Measurements from ENCODE around the gene CALML5. TPM values are rescaled to one million over a fixed set of nuclear protein-coding genes. Genes with fewer than 3 reads are reported as not detected.

CALML5 gene
- total RNA-seq, 1 donor = not detected

DNA sequence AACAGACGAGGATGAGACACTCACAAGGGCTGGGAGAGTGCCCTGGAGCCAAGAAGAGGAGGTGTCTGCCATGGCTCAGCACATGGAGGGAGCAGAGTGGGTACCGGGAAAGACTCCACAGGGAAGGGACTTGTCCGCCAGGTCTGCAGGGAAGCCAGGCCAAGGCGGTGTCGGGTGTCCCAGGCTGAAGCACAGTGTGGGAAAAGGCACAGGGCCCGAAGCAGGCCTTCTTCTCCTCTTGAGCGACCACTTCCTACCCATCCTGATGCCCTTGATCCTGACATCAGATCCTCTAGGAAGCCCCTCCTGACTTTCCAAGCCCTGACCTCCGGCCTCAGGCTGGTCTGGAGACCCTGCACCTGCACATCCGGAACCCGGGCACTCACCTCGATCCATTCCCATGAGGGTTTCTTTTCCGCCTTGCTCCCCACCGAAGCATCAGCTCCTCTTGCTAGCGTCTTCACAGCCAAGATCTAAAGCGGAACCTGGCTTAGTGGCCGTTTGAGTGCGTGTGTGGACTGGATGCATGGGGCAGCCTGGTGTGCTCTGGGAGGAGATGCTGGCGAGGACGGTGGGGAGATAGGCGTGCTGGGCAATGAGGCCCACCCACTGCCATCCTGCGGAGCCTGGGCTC lies 33.8 kb upstream of the CALML5 start:
- DNase-seq (ENCODE audit: low read depth) = no peak
- TF ChIP-seq CTCF (IDR thresholded peaks at IDR 0.05; ENCODE audit: insufficient read depth, low read depth, low read length) = no peak
- no peak overlapping the region for H3K4me3 ChIP-seq (ENCODE audit: low read depth, low read length)

GRCh38 chr10:5532618-5533097 lies 33.3 kb upstream of the CALML5 start:
- no peak for DNase-seq (ENCODE audit: low read depth)

DNA sequence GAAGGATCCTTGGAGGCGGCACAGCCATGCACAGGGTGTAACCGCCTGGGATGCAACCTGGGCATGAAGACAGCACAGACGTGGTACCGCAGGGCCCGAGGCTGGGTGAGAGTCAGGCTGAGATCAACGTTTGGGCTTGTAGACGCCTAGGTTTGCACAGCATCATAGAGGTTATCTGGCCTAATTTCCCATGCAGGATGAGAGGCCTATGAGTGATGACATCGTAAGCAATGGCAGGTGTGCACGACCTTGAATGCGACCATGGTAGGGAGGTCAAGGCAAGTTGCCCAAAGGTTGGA lies 32.9 kb upstream of the CALML5 start:
- no peak overlapping the region for H3K4me3 ChIP-seq (ENCODE audit: low read depth, low read length)
- no peak for TF ChIP-seq CTCF (IDR thresholded peaks at IDR 0.05; ENCODE audit: insufficient read depth, low read depth, low read length)
- no peak for DNase-seq (ENCODE audit: low read depth)

More at GRCh38 chr10:5532618-5533097, 33.3 kb upstream of the CALML5 start:
- TF ChIP-seq CTCF (IDR thresholded peaks at IDR 0.05; ENCODE audit: insufficient read depth, low read depth, low read length) = no peak
- H3K4me3 ChIP-seq (ENCODE audit: low read depth, low read length) = no peak overlapping the region

DNA sequence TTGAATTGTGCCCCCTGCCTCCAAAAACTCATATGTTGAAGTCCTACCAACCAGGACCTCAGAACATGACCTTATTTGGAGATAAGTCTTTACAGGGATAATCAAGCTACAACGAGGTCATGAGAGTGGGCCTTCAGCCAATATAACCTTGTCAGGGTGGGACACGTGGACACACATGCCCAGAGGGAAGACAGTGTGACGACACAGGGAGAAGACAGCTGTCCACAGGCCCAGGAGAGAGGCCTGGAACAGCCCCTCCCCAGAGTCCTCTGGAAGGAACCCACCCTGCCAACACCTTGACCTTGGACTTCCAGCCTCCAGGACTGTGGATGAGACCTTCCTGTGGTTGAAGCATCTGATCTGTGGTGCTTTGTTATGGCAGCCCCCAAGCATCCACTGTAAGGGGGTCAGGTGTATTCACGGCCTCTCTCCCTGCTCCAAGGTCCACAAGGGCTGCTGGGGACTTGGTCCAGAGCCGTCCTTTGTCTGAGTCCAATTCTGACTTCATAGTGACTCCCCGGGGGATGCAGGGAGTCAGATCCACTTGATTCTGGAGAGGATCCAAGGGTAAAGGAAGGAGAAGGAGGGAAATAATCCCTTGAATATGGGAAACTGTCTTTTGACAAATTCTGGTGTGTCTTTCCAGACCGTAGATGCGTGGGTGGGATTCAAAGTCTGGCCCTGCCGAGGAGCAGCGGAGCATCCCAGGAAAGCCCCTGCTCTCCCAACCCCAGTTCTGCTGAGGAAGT lies 32.4 kb upstream of the CALML5 start:
- no peak for TF ChIP-seq CTCF (IDR thresholded peaks at IDR 0.05; ENCODE audit: insufficient read depth, low read depth, low read length)
- DNase-seq (ENCODE audit: low read depth) = no peak

DNA sequence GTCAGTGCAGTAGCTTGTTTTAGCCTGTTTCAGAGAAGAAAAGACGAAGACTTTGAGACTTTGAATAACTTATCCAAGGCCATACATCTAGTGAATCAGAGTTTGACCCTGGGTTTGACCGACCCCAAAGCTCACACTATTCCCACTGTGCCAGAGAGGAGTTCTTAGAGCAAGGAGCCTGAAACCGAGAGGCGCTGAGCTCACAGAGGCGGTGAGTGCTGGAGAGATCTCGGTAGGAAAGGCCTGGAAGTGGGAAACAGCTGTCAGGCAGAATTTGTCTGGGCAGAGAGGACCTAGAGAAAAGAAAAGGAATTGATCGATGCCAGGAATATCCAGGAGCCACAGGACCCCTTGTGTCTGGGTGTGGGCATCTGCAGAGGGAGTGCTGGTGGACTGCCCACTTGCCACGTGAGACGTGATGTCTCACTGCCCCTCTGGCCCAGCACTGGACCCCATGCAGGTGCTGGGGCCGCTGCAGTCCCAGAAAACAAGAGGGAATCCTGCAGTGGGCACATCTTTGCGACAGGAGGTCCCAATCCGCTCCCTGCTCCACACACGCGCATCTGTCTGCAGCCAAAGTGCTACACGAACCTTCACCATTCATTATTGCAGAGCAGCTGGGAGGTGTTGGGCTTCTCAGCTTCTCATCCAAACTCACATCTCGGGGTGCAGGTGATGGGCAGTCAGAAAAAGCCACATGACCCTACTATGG lies 31.6 kb upstream of the CALML5 start:
- no peak for TF ChIP-seq CTCF (IDR thresholded peaks at IDR 0.05; ENCODE audit: insufficient read depth, low read depth, low read length)
- DNase-seq (ENCODE audit: low read depth) = no peak
- no peak overlapping the region for H3K4me3 ChIP-seq (ENCODE audit: low read depth, low read length)

More for the DNA sequence above, 32.4 kb upstream of the CALML5 start:
- no peak overlapping the region for H3K4me3 ChIP-seq (ENCODE audit: low read depth, low read length)

GRCh38 chr10:5530412-5530806 lies 31.0 kb upstream of the CALML5 start:
- TF ChIP-seq CTCF (IDR thresholded peaks at IDR 0.05; ENCODE audit: insufficient read depth, low read depth, low read length) = no peak
- no peak for DNase-seq (ENCODE audit: low read depth)
- H3K4me3 ChIP-seq (ENCODE audit: low read depth, low read length) = no peak overlapping the region
